Lung (tissue), 12 donors: ENCODE results near the gene ALKBH1. TPM values are rescaled to one million over a fixed set of nuclear protein-coding genes. Genes with fewer than 3 reads are reported as not detected.

ENCODE experiments used
- ATAC-seq: fragments of 200-7000 bp; cut with Tn5 transposase; one replicate; pipeline ENCODE4 v1.9.1; 2020; ENCODE audit warnings: moderate number of reproducible peaks; ENCODE audit not compliant: insufficient read depth, low FRiP score
- DNase-seq, 3 donors: peaks; one replicate each; pipeline ENCODE4 v3.0.0-alpha.2; 2013 to 2017
- H3K27ac ChIP-seq, 2 donors: one replicate each; pipeline ENCODE4 v1.5.1; 2013; ENCODE audit warnings: mild to moderate bottlenecking in 2 of 2, moderate library complexity in 2 of 2, control low read depth in 1 of 2, inconsistent platforms in 1 of 2, low read depth in 1 of 2, low read length in 1 of 2
- H3K27me3 ChIP-seq, 3 donors: one replicate each; pipeline ENCODE4 v1.5.1; 2013; ENCODE audit warnings: low read length in 2 of 3; ENCODE audit not compliant: control insufficient read depth in 3 of 3, insufficient read depth in 3 of 3
- H3K36me3 ChIP-seq, 4 donors: one replicate each; pipeline ENCODE4 v1.5.1; 2013; ENCODE audit warnings: low read length in 4 of 4, mild to moderate bottlenecking in 1 of 4, moderate library complexity in 1 of 4; ENCODE audit not compliant: control insufficient read depth in 4 of 4, insufficient read depth in 4 of 4
- H3K4me1 ChIP-seq, 5 donors: one replicate each; pipeline ENCODE4 v1.5.1; 2013; ENCODE audit warnings: low read length in 5 of 5, mild to moderate bottlenecking in 2 of 5, moderate library complexity in 1 of 5; ENCODE audit not compliant: control insufficient read depth in 5 of 5, insufficient read depth in 5 of 5
- H3K4me3 ChIP-seq: one replicate; pipeline ENCODE4 v1.5.1; 2013; ENCODE audit warnings: mild to moderate bottlenecking, control low read depth, moderate library complexity
- H3K9ac ChIP-seq, 2 donors: one replicate each; pipeline ENCODE4 v1.5.1; 2013; ENCODE audit warnings: low read length in 2 of 2, control low read depth in 1 of 2; ENCODE audit not compliant: insufficient read depth in 1 of 2
- H3K9me3 ChIP-seq, 4 donors: one replicate each; pipeline ENCODE4 v1.5.1; 2013; ENCODE audit warnings: low read length in 3 of 4, mild to moderate bottlenecking in 1 of 4, moderate library complexity in 1 of 4; ENCODE audit not compliant: control insufficient read depth in 4 of 4, insufficient read depth in 3 of 4
- CTCF ChIP-seq: IDR thresholded peaks from 2 replicates; pipeline ENCODE4 v1.5.1; 2012; ENCODE audit warnings: mild to moderate bottlenecking; ENCODE audit errors: control extremely low read depth, extremely low read depth
- WGBS, 2 donors: extraction: QIAGEN DNeasy Blood & Tissue Kit; methylation state at CpG; one replicate each; pipeline ENCODE4 v1.1.7; 2013; 5-methylcytosine and 5-hydroxymethylcytosine counted together
- polyA plus RNA-seq, 2 donors: library from polyadenylated mRNA; stranded (reverse); fragments of 200-250 nt; gene quantifications; one replicate each; pipeline ENCODE4 v1.2.1, GENCODE V29; 2013
- total RNA-seq, 2 donors: library from RNA; depleted of rRNA in 1 of 2; stranded (reverse); fragments of >200 nt in 1 of 2; gene quantifications; one replicate each; pipeline ENCODE4 v1.2.1, GENCODE V29; 2014 to 2021
- donor health status: control.
- donor health status: control.
- donor health status: Bipolar disorder and iron deficiency.
- donor health status: healthy.
- donor health status: DM: yes; HTN: yes; CAD: no.

ALKBH1 gene
- total and polyA plus RNA-seq, 4 donors = 6.2 to 11.7 (median 8.4) TPM

DNA sequence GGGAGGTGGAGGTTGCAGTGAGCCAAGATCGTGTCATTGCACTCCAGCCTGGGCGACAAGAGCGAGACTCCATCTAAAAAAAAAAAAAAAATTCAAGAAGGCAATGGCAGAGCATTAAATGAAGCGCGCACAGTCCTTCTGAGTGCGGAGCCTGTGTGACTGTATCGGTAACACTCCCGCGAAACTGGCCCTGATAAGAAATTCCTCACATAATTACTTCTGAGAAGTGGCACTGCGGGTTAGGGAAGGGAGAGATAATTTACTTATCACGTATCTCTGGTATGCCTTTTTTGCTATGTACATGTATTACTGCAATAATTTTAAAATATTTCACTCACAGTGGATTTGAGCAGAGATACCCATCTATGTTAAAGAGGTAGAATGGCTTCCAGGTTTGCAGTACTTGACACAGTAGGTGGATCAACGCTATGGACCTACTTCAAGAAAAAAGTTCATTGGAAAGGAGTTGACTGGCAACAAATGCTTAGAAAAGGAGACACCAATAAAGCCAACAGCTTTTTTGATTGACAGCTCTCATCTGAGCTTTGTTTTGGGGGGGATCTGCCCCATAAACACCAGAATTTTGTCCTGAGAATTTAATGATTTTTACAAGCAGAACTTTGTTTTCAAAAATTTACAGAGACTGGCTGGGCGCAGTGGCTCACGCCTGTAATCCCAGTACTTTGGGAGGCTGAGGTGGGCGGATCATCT lies 62.1 kb downstream of the ALKBH1 start:
- ATAC-seq = no peak

DNA sequence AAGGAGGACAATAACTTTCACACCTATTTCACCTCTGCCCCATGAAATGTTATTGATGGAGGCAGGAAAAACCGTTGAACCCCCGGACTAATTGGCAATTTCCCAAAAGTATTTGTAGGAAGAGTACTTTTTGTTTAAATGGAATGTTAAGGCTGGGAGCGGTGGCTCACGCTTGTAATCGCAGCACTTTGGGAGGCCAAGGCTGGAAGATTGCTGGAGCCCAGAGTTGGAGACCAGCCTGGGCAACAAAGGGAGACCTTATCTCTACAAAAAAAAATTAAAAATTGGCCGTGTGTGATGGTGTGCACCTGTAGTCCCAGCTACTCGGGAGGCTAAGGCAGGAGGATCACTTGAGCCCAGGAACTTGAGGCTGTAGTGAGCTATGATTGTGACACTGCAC lies 65.4 kb downstream of the ALKBH1 start:
- H3K9ac ChIP-seq = peak overlapping the region in 1 of 2 donors; percentile 49
- H3K27ac ChIP-seq = peak overlapping the region; percentile 57 to 93
- H3K9me3 ChIP-seq = peaks cover 0 to 1% (median 0%) of the 10 kb centered on the region in 4 donors
- H3K36me3 ChIP-seq = no peaks in the 10 kb centered on the region
- no peaks in the 10 kb centered on the region for H3K27me3 ChIP-seq
- 46 to 61% methylated on average over 7 of the region's 7 CpGs for WGBS, 2 donors
- H3K4me3 ChIP-seq = no peak overlapping the region
- H3K4me1 ChIP-seq = peaks cover 0 to 9% (median 5%) of the 10 kb centered on the region in 5 donors
- ATAC-seq = no peak
- no peak for DNase-seq
- no peak for TF ChIP-seq CTCF

More for the DNA sequence above, 62.1 kb downstream of the ALKBH1 start:
- H3K9ac ChIP-seq = no peak overlapping the region
- H3K27me3 ChIP-seq = no peaks in the 10 kb centered on the region
- peaks cover 0 to 9% (median 5%) of the 10 kb centered on the region in 5 donors for H3K4me1 ChIP-seq
- H3K36me3 ChIP-seq = no peaks in the 10 kb centered on the region
- H3K27ac ChIP-seq = no peak overlapping the region
- TF ChIP-seq CTCF = no peak
- H3K4me3 ChIP-seq = no peak overlapping the region
- WGBS, 2 donors = 70 to 84% methylated on average over 15 of the region's 15 CpGs
- no peak for DNase-seq
- H3K9me3 ChIP-seq = peaks cover 0 to 1% (median 0%) of the 10 kb centered on the region in 4 donors

- H3K27me3 ChIP-seq = no peaks in the 10 kb centered on the region
- TF ChIP-seq CTCF = no peak
- peak overlapping the region in 1 of 2 donors; percentile 68 for H3K9ac ChIP-seq
- H3K27ac ChIP-seq = peak overlapping the region; percentile 57 to 93
- ATAC-seq (peak; percentile 84), DNase-seq (peak; percentile 75 to 79 (median 78))
- WGBS, 2 donors = 4 to 7% methylated on average over 47 of the region's 47 CpGs
- peaks cover 0 to 9% (median 5%) of the 10 kb centered on the region in 5 donors for H3K4me1 ChIP-seq
- H3K4me3 ChIP-seq = peak overlapping the region; percentile 25
- no peaks in the 10 kb centered on the region for H3K36me3 ChIP-seq
- no peaks in the 10 kb centered on the region for H3K9me3 ChIP-seq
Measured at GRCh38 chr14:77641534-77642341, 66.1 kb downstream of the ALKBH1 start.
